Amniotic stem cell (primary cell): ENCODE results near the gene FCHSD2.

Source experiments
- DNase-seq: peaks from one replicate; lab custom pipeline; 2025; lab: John Stamatoyannopoulos, UW

The FCHSD2 gene

DNA sequence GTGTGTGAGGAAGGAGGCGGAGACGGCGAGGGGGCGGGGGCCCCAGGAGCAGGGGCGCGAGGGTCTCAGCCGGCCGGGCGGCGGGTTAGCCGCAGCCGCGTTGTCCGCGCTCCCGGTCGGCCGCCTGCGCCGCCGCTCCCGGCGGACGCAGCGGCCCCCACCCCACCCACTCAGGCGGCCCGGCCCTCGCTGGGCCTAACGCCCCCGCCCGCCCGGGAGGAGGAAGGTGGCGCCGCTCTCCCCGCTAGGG lies at the start of gene FCHSD2:
TSS of gene FCHSD2 (minus strand) at position 191 of the 250 bp plus-strand sequence. CDS start 441 bp downstream, outside the sequence.
- no peak for DNase-seq

DNA sequence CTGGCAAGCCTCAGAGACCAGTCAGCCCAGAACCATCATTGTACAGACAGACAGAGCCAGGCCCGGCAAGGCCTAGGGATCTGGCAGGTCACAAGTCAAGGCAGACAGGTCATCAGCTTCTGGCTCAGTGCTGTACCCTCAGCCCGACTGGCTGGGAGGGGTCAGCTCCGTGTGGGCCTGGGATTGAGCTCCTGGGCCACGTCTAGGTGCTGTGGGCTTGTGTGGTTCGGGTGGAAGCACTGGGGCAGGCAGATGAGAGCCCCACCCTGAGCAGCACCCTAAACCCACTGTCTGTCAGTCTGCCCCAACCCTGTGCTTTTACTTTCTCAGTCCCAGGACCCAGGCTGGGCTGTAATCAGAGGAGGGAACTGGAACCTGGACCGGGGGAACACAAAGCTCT lies 49.0 kb upstream of the FCHSD2 start:
- DNase-seq, result no peak

GRCh38 chr11:73190557-73190885 lies 48.4 kb upstream of the FCHSD2 start:
- no peak for DNase-seq

GRCh38 chr11:73189723-73190556 lies 47.8 kb upstream of the FCHSD2 start:
- DNase-seq, result no peak

- DNase-seq, result no peak
Measured at GRCh38 chr11:73189315-73189714, 47.2 kb upstream of the FCHSD2 start.

GRCh38 chr11:73188301-73188700 lies 46.2 kb upstream of the FCHSD2 start:
- DNase-seq, result no peak

DNA sequence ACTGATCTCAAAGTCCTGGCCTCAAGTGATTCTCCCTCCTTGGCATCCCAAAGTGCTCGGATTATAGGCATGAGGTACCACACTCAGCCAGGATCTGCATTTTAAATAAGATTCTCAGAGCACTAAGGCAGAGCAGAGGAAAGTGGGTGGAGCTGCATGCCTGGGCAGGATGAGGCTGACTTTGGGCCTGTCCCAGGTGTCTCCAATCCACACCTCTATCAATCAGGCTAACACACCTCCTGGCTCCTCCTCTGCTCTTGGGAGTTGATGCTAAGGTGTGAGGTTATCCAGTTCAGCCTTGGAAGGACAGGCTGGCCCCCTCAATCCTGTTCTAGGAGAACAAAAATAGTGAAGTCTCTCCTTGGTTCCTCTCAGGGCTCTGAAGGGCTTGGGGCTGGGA lies 45.7 kb upstream of the FCHSD2 start:
- no peak for DNase-seq

GRCh38 chr11:73186886-73187285 lies 44.8 kb upstream of the FCHSD2 start:
- no peak for DNase-seq

DNA sequence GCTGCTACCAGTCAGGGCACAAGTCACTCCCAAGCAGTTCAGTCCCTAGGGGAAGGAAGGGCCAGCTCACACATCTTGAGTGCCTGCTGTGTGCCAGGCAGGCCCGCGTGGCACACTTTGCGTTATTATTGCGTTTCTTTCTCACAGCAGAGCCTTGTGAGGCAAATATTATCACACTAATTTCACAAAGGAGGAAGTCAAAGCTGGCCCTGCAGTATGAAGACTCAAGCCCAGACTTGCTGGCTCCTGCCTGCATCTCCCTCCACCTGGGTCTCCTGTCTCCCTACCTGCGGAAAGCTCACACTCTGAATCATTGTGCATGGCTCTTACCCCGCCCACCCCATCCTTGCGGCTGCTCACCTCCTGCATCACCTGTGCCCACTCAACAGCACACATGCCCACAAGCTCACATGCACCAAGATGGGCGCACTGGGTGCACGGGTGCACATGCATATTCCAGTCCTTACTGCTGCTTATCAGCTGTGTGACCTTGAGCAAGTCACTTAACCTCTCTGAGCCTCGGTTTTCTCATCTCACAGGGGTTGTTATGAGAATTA lies 44.3 kb upstream of the FCHSD2 start:
- DNase-seq, result no peak

DNA sequence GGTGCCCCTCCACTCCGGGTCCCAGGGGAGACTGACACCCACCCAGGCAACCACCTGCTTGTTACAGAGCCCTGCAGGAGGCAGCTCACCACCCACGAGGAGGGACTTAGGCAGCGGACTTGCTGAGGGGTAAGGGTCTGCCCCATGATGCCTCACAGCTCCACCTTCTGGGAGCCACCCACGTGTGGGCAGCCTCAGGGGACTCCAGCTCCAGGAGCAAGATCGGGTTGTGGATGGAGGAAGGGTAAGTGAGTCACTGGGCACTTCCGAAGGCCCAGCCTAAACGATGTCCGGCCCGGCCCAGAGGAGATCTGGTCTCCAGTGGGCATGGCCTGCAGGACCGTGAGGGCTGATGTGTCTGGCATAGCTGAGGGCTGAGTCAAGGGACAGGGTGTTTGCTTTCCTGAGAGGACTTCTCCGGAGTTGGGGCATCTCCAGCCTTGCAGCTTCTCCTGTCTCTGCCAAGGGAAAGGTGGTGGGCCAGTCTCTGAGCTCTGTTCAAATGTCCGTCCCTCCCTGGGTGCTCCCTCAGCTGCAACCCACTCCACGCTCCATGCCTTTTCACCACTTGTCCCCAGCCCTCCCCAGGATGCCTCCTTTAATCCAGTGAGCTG lies 43.7 kb upstream of the FCHSD2 start:
- peak; percentile 58 for DNase-seq

DNA sequence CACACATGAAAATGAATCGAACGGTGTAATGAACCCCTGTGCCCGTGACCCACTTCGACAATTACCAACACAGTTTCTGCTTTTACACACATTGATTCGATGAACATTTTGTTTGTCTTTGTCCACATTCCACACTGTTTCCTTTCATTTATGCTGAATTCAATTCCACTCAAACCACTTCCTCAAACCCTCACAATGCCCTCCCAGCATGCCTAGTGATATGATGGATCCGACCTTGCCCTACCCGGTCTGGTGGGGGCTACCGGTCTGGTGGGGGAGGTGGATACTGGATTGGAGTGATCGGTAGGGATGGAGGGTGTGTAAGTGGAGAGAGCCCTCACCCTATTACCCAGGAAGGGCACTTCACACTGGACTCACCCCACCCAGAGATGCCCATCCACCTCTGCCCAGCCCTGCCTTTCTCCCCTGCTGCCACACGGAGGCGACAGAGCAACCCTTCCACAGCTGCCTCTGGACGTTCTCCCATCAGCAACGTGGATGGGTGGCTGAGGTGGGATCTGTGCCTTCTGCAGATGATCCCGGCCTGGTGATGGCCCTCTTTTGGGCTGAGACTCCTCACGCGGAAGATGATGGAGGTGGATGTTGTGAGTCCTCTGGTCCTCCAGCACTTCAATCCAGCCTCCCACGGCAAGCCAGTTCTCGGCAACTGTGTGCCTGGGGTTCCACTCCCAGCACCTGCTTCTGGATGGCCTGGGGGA lies 43.0 kb upstream of the FCHSD2 start:
- DNase-seq, result peak; percentile 46

DNA sequence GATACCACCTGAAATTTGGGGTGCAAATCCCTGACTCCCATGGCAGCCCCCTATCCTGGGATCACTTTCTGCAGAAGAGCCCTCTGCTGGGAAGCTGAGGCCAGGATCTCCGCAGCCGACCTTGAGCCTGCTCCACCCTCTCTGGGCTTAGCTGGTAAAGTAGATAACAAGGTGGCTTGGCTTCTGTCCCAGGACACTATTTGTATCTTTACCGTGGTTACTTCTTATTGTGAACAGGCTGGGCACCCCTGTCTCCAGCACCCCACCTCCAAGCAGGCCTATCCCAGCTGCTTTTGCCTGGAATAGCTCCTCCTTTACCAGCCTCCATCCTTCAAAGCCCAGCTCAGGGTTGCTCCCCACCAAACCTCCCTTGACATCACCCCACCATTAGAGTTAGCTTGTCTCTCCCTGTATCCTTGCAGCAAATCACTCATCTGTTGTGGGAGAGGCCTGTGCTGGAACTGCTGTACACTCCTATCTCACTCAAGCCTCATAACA lies 40.8 kb upstream of the FCHSD2 start:
- no peak for DNase-seq

DNA sequence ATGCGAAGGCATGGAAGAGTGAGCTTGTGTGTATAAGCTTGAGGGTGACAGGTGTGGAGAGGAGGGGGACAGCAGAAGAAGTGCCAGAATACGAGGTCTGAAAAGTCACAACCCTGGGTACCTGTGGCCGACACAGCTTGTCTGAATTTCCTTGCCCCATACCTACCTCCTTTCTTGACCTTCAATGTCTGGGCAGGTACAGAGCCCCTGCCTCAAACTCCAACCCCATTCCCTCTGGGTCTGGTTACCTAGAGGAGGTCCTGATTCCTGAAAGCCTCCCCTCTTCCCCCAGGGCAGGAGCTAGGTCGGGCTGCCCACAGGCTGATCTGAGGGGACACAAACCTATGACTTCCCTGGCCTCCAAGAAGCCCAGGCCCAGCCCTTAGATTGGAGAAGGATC lies 36.6 kb upstream of the FCHSD2 start:
- DNase-seq, result no peak

- DNase-seq, result peak; percentile 71
Measured at GRCh38 chr11:73177778-73178539, 35.8 kb upstream of the FCHSD2 start.

- no peak for DNase-seq
Measured at GRCh38 chr11:73177380-73177777, 35.3 kb upstream of the FCHSD2 start.

DNA sequence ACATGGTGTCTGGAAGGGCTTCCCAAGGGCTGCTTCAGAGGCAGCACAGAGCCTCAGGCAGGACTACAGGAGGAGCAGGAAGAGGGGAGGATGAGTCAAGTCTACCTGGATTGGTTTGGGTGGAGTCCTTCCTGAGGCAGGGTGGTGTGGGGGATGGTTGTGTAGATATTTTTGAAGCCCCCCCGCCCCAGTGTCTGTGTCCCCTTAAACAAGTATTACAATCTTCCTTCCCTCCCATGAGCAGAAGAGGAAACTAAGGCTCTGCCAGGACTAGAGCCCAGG lies 34.7 kb upstream of the FCHSD2 start:
- no peak for DNase-seq

- DNase-seq, result no peak
Measured at GRCh38 chr11:73176145-73176873, 34.2 kb upstream of the FCHSD2 start.

- DNase-seq, result no peak
Measured at GRCh38 chr11:73175551-73176144, 33.5 kb upstream of the FCHSD2 start.

DNA sequence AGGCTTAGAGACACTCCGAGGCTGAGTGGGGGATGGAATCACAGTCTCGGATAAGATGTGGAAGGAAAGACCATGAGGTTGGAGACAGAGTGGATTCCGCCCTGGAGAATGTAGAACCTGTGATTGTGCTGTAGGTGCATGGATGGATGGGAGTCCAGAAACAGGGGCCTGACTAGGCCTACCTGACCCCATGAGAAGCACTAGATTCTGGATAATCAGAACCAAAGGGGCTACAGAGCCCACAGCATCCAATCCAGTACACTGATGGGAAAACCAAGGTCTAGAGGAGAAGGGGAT lies 32.3 kb upstream of the FCHSD2 start:
- no peak for DNase-seq

DNA sequence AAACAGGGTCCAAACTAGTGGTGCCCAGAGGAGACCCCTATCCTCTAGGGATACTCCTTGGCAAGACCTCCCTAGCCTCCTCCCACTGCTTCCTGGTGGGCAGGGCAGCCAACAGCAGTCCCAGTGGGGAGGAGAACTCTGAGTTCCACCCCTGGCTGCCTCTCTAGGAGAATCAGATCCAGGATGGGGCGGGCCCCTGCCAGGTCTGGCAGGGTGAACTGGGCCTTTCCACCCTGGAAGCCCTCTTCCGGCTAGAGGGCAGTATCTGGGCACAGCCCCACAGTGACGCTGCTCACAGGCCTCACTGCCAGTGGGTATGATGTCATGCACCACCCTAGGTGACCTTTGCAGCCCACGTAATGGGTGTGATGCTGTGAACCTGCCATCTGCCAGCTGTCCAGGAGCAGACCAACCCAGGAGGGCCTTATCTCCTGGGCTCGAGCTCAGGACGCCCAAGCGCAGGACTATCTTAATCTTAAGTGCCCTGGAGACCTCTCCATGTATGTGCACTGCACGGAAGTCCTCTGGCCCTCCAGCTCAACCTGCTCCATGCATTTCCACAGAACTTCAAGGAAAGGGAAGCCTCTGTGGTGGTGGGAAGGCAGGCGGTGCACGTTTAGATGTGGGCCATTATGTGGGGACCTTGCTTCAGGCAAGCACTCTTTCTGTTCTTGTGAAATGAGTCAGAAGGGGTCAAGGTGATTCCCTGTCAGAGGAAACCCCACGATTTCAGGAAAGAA lies 31.8 kb upstream of the FCHSD2 start:
- no peak for DNase-seq
